Erythroblast (primary cell): ENCODE measurements around the gene CTNNA2.

ENCODE experiments used
- GATA1 ChIP-seq: IDR thresholded peaks from 2 replicates; pipeline ENCODE4 v1.6.1; 2011; ENCODE audit warnings: low read depth, mild to moderate bottlenecking, control low read depth, low read length, moderate library complexity
- POLR2A ChIP-seq: IDR thresholded peaks from 2 replicates; pipeline ENCODE4 v1.6.1; 2011; ENCODE audit warnings: mild to moderate bottlenecking, low read length

GRCh38 chr2:79529636-79530035 is 16.8 kb downstream of the CTNNA2 start:
- no peak for TF ChIP-seq POLR2A
- TF ChIP-seq GATA1 = no peak
